Dedifferentiated amniotic fluid mesenchymal stem cell (primary cell): Measurements from ENCODE around the gene HES5.

Experiments
- DNase-seq: peaks from one replicate; pipeline ENCODE4 v3.0.0-alpha.2; 2016; ENCODE audit errors: extremely low spot score

The HES5 gene

GRCh38 chr1:2530513-2531361 lies 674 bp upstream of the HES5 start:
- no peak for DNase-seq

GRCh38 chr1:2528966-2529783 lies 888 bp downstream of the HES5 start:
- no peak for DNase-seq

DNA sequence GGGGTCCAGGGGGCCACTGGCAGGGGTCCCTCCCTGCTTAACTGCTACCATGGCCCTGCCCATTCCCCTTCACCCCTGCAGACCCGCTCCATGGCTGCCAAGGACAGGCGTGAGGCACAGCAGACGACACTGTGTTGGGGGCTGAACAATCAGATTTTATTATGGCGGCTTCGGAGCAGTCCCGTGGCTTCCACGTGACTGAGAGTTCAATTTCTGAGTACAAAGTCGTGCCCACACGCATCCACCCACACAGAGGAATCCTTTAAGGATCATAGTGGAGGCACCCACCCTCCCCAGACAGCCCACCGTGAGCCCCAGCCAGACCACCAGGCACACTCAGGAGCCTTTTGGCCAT lies 1.5 kb downstream of the HES5 start:
- DNase-seq: no peak

GRCh38 chr1:2528016-2528415 lies 2.0 kb downstream of the HES5 start:
- DNase-seq: no peak

DNA sequence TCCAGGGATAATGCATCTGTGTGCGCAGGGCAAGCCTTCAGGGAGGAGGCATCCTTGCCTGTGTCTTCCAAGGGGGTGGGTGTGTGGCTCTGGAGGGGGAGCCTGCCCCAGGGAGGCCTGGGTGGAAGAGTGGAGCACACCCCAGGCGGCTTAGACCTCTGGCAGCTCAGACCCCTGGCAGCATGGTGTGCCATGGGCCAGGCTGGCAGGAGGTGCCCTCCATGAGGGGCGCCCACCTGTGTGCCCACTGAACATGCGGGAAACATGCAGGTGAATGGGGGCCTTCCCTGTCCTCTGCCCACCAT lies 2.6 kb downstream of the HES5 start:
- no peak for DNase-seq

- DNase-seq: peak; percentile 21
Measured at GRCh38 chr1:2526824-2527555, 3.1 kb downstream of the HES5 start.

GRCh38 chr1:2525920-2526823 lies 3.9 kb downstream of the HES5 start, which contains the start of gene PANK4:
Gene PANK4 (minus strand): TSS chr1:2526596. CDS start chr1:2526587, 9 bp downstream.
- peak; percentile 90 for DNase-seq

- no peak for DNase-seq
Measured at GRCh38 chr1:2525572-2525919, 4.5 kb downstream of the HES5 start.

GRCh38 chr1:2523891-2524609 lies 6.0 kb downstream of the HES5 start:
- no peak for DNase-seq

GRCh38 chr1:2523191-2523890 lies 6.7 kb downstream of the HES5 start:
- DNase-seq: no peak

GRCh38 chr1:2522230-2522629 lies 7.8 kb downstream of the HES5 start:
- no peak for DNase-seq

DNA sequence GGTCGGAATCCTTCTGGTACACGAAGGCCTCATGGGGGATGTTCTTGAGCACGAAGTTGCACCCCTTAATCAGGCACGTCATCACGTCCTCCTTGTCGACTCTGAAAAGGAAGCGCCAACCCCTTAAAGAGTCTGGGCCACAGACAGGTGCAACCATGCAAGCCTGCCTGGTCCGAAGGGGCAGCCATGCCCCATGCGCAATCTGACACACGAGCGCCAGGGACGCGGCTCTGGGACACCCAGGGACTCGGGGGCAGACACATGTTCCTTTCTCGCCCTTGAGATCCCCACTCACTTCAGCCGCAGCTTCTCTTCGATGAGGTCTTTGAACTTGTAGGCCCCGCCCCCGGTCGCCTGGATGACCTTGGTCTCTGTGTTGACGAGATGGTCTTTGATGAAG lies 9.3 kb downstream of the HES5 start:
- DNase-seq: no peak

- no peak for DNase-seq
Measured at GRCh38 chr1:2520206-2520605, 9.9 kb downstream of the HES5 start.

GRCh38 chr1:2519729-2520128 lies 10.3 kb downstream of the HES5 start:
- DNase-seq: no peak

GRCh38 chr1:2519029-2519685 lies 10.9 kb downstream of the HES5 start:
- DNase-seq: no peak

GRCh38 chr1:2518528-2518927 lies 11.5 kb downstream of the HES5 start:
- DNase-seq: no peak

DNA sequence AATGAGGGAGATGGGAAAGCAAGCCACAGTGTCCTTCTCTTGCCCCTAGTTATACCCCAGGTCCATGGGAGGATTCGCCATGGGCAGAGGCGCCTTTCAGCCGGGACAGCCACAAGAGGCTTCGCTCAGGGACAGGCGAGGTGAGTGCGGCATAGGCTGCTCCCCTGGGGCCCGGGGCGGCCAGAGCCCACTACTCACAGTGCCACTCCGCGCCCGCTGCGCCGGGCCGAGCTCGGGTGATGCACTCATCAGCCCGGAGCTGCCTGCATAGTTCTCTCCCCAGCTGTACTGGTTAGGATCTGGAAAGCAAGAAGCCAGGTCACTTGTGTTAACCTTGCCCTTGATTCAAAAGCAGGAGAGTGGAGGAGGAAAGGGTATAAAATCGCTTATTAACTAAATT lies 12.1 kb downstream of the HES5 start:
- no peak for DNase-seq

DNA sequence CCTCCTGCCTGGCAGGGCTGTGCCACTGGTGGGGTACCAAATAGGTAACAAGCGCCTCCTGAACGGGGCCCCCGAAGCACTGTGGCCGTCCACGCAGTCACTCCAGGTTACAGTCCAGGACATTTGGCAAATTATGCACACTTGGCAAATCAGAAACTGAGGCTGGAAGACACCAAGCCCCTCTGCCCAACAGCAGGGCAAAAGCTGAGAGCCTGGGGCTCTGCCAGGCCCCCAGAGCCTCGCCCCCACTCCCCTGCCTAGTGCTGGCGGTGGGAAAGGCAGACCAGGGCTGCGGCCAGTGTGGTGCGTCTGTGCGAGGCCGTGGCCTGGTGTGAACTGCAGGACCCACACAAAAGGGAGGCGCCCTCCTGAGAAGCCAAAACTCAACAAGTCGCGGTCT lies 13.1 kb downstream of the HES5 start:
- no peak for DNase-seq

- DNase-seq: no peak
Measured at GRCh38 chr1:2516124-2516523, 13.9 kb downstream of the HES5 start.

- no peak for DNase-seq
Measured at GRCh38 chr1:2515763-2516080, 14.3 kb downstream of the HES5 start.
